Erythroblast (primary cell): ENCODE measurements around the gene GSTA3.
"Not testable (repeated sequence)": the region's sequence is repeated elsewhere in the genome, so short reads cannot be mapped to it uniquely, and the experiment has no call there.

Source experiments
- DNase-seq, 2 experiments: peaks; one replicate each; lab custom pipeline; 2025; lab: John Stamatoyannopoulos, UW
- GATA1 ChIP-seq: IDR thresholded peaks from 2 replicates; pipeline ENCODE4 v1.6.1; 2011; ENCODE audit warnings: low read depth, mild to moderate bottlenecking, control low read depth, low read length, moderate library complexity
- POLR2A ChIP-seq: IDR thresholded peaks from 2 replicates; pipeline ENCODE4 v1.6.1; 2011; ENCODE audit warnings: mild to moderate bottlenecking, low read length

The GSTA3 gene

GRCh38 chr6:52868240-52868639 is 41.3 kb downstream of the GSTA3 start:
- no peak for DNase-seq
- TF ChIP-seq GATA1 (no peak), POLR2A (no peak)

DNA sequence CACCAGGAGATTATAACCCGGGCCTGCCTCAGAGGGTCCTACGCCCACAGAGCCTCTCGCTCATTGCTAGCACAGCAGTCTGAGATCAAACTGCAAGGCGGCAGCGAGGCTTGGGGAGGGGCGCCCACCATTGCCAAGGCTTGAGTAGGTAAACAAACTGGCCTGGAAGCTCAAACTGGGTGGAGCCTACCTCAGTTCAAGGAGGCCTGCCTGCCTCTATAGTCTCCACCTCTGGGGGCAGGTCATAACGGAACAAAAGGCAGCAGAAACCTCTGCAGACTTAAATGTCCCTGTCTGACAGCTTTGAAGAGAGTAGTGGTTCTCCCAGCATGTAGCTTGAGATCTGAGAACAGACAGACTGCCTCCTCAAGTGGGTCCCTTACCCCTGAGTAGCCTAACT is 48.3 kb downstream of the GSTA3 start:
- not testable (repeated sequence) for DNase-seq

- no peak for DNase-seq
- TF ChIP-seq GATA1 (no peak), POLR2A (no peak)
Measured at GRCh38 chr6:52858416-52858815, 51.1 kb downstream of the GSTA3 start.

- not testable (repeated sequence) for DNase-seq
Measured at GRCh38 chr6:52856137-52856536, 53.4 kb downstream of the GSTA3 start.

DNA sequence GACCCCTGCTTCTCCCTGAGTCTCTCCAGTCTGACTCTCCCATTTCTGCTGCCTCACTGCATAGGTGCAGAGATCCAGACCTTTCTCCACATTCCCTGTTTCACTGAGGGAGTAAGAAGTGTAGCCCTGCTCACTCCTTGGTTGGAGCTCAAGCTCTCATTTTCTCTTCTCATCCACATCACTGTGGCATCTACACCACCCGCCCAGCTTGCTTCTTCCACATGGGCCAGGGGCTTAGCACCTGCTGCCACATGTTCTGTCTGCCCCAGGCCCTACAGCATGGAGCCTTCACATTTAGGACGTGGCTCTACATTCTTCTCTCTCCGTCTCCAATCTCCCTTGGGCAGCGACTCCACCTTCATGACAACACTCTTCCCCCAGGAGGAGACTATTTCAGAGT is 60.4 kb downstream of the GSTA3 start:
- TF ChIP-seq POLR2A: no peak
- no peak for TF ChIP-seq GATA1
- DNase-seq: no peak
